Measurements from ENCODE around the gene CMTM5.

DNA sequence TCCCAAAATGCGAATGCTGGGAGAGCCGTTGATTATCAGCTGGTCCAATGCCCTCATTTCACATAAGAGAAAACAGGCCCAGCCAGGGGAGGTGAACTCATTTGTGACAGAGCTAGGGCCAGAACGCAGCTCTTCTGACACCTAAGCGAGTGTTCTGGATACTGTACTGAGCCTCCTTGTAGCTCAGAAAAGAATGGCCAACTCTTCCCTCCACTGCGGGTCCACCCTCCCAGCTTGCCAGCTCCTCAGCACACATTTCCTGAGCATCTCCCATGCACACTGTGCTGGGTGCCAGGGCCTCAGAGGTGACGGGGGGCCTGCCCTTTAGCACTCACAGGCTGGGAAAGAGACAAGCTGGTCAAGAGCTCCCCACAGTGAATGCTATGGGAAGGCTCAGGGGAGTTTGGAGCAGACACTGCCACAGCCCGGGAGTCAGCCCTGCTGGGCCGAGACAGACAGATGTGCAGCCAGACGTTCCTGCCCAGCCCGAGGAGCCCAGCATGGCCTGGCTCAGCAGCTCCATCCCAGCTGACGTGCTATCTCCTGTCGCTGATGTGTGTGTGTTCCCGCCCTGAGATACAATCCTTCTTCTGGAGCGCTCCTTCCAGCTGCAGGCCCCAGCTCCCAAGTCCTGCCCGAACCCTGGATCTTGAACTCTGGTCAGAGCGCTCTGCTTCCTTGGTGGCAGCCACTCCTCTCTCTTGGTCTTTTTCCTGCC is 3.5 kb downstream of the CMTM5 start:
- TF ChIP-seq POLR2A (IDR thresholded peaks at IDR 0.05; ENCODE audit: low read depth, low read length) (no peak), POLR2AphosphoS5 (IDR thresholded peaks at IDR 0.05; ENCODE audit: low read depth, low read length) (no peak)
